SK-N-MC (cell line): ENCODE measurements around the gene PDE4D.

Source experiments
- EZH2 ChIP-seq: fragments of 200-600 bp; sonication (generic); IDR thresholded peaks from one replicate; pipeline ENCODE4 v1.6.1; 2017; ENCODE audit warnings: antibody characterized with exemption
- POLR2AphosphoS5 ChIP-seq: IDR thresholded peaks from 2 replicates; pipeline ENCODE4 v1.6.1; 2012; ENCODE audit warnings: mild to moderate bottlenecking, low read depth, low read length, borderline replicate concordance

DNA sequence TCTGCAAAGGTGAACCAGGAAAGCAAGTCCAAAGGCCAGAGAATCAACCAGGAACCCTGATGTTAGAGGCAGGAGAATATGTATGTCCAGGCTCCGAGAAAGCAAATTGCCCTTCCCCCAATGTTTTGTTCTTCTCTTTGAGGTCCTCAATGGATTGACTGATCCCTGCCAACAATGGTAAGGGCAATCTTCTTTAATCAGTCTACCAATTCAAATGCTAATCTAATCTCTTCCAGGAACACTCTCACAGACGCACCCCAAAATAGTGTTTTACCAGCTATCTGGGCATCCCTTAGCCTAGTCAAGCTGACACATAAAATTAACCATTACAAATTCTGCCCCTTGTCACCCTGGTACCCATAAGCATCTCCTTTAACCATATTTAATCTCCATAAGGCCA lies 912.6 kb downstream of the PDE4D start:
- TF ChIP-seq POLR2AphosphoS5, result no peak
- no peak for TF ChIP-seq EZH2
